Adrenal gland (tissue), 12 donors: ENCODE results near the gene RAP1GAP2. TPM values are rescaled to one million over a fixed set of nuclear protein-coding genes. Genes with fewer than 3 reads are reported as not detected.

Experiments used
- DNase-seq, 7 donors: peaks; one replicate each; pipeline ENCODE4 v3.0.0-alpha.2; 2019 to 2020
- H3K27ac ChIP-seq, 5 donors: fragments of 200-600 bp; sonication (generic) in 4 of 5; 1 replicate in 3 of 5; 2 replicates in 2 of 5; pipeline versions ENCODE4 v1.5.1 to v1.8.0; 2016 to 2020; ENCODE audit warnings: mild to moderate bottlenecking in 1 of 5
- H3K27me3 ChIP-seq: fragments of 200-600 bp; 2 replicates; pipeline ENCODE4 v1.8.0; 2021
- H3K36me3 ChIP-seq, 2 donors: fragments of 200-600 bp; replicated peaks in 1 of 2; 1 replicate in 1 of 2; 2 replicates in 1 of 2; pipeline versions ENCODE4 v1.5.1 to v1.8.0; 2018 to 2022
- H3K4me1 ChIP-seq, 2 donors: fragments of 200-600 bp; replicated peaks in 1 of 2; 1 replicate in 1 of 2; 2 replicates in 1 of 2; pipeline versions ENCODE4 v1.5.1 to v1.8.0; 2018 to 2021
- H3K4me3 ChIP-seq, 4 donors: fragments of 200-600 bp; sonication (generic) in 3 of 4; one replicate each; pipeline ENCODE4 v1.5.1; 2016 to 2018
- H3K9me3 ChIP-seq, 3 donors: fragments of 200-600 bp; sonication (generic) in 1 of 3; replicated peaks in 1 of 3; 1 replicate in 2 of 3; 2 replicates in 1 of 3; pipeline versions ENCODE4 v1.5.1 to v1.8.0; 2016 to 2021
- POLR2A ChIP-seq, 2 donors: fragments of 450-650 bp; IDR thresholded peaks; one replicate each; pipeline ENCODE4 v1.6.1; 2017; ENCODE audit warnings: antibody characterized with exemption in 2 of 2, mild to moderate bottlenecking in 2 of 2, moderate library complexity in 1 of 2
- WGBS, 4 donors: extraction: QIAGEN DNeasy Blood & Tissue Kit in 2 of 4; methylation state at CpG; one replicate each; pipeline versions ENCODE4 v1.1.5 to v1.1.7; 2013 to 2017; 5-methylcytosine and 5-hydroxymethylcytosine counted together
- intact Hi-C, 2 donors: fragments of 100-400 bp; cut with DNase I; formaldehyde crosslinking; loops; one replicate each; pipeline versions ENCODE4 v1.14.1 to v1.15.0; 2022 to 2023
- polyA plus RNA-seq, 3 donors: library from polyadenylated mRNA; stranded (reverse); fragments of 200-250 nt in 2 of 3; fragments of 350-450 nt in 1 of 3; fragmentation: Illumina TruSeq in 1 of 3; extraction: RNeasy Lipid Tissue Mini Kit (QIAGEN cat#74804) in 1 of 3; gene quantifications; one replicate each; pipeline ENCODE4 v1.2.3, GENCODE V29; 2013 to 2014
- total RNA-seq, 9 donors: library from RNA; depleted of rRNA in 4 of 9; stranded (reverse); fragments of >200 nt in 4 of 9; fragments of 120-200 nt in 1 of 9; fragmentation: NEBNext Ultra II Directional in 1 of 9; extraction: Animal tissue kit (Norgen Biotek cat#: 25700) in 1 of 9; gene quantifications; one replicate each; pipeline versions ENCODE4 v1.1.0 to v1.2.4, GENCODE V29; 2013 to 2023
- TF ChIP-seq, protein P1 (sequence below), 6 experiments: fragments of 450-650 bp in 4 of 6; fragments of 200-600 bp in 2 of 6; sonication (generic) in 1 of 6; IDR thresholded peaks; 1 replicate in 5 of 6; 2 replicates in 1 of 6; pipeline versions ENCODE4 v1.5.1 to v1.8.0; 2016 to 2021; ENCODE audit warnings: antibody characterized with exemption in 6 of 6, mild to moderate bottlenecking in 2 of 6, moderate library complexity in 1 of 6
- donor health status: healthy with polysubstance abuse.
- donor health status: Bipolar disorder and iron deficiency.
- donor health status: DM: yes; HTN: yes; CAD: no.
- donor health status: DM: no; HTN: no; CAD: no.
- donor health status: DM: no; HTN: no; CAD: no.
- donor health status: DM: yes; HTN: yes; CAD: no.

Gene RAP1GAP2
- total and polyA plus RNA-seq, 12 donors: 4.2 to 20.4 (median 6.9) TPM

DNA sequence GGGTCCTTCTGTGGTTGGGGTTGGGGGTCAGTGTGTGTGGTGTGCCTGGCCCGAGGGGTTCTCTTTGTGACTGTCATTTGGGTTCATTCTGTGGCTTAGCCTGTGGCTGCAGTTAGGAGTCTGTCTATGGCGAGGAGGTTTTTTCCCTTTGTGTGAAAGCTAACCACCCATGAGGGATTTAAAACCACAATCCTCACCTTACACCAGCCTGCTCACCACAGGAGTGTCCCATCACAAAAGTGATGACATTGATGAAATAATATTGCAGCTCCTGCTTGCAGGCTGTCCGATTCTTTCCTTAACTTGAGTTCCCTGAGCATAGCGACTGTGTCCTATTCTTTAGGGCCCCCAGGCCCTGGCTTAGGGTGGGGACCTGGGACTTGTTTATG is 113.6 kb downstream of the RAP1GAP2 start:
- 79 to 100% (median 84%) methylated on average over 2 to 4 of the region's 4 CpGs for WGBS, 4 donors
- H3K4me1 ChIP-seq: no peaks in the 10 kb centered on the region
- no peaks in the 10 kb centered on the region for H3K27me3 ChIP-seq
- no peaks in the 10 kb centered on the region for H3K36me3 ChIP-seq
- intact Hi-C loops: no loop called here
- TF ChIP-seq, protein P1, sequence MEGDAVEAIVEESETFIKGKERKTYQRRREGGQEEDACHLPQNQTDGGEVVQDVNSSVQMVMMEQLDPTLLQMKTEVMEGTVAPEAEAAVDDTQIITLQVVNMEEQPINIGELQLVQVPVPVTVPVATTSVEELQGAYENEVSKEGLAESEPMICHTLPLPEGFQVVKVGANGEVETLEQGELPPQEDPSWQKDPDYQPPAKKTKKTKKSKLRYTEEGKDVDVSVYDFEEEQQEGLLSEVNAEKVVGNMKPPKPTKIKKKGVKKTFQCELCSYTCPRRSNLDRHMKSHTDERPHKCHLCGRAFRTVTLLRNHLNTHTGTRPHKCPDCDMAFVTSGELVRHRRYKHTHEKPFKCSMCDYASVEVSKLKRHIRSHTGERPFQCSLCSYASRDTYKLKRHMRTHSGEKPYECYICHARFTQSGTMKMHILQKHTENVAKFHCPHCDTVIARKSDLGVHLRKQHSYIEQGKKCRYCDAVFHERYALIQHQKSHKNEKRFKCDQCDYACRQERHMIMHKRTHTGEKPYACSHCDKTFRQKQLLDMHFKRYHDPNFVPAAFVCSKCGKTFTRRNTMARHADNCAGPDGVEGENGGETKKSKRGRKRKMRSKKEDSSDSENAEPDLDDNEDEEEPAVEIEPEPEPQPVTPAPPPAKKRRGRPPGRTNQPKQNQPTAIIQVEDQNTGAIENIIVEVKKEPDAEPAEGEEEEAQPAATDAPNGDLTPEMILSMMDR (IDR thresholded peaks at IDR 0.05): no peak
- no peak for TF ChIP-seq POLR2A (IDR thresholded peaks at IDR 0.05)
- H3K4me3 ChIP-seq: no peak overlapping the region
- H3K27ac ChIP-seq: no peak overlapping the region
- no peak for DNase-seq
- H3K9me3 ChIP-seq: no peaks in the 10 kb centered on the region

GRCh38 chr17:2911035-2911754 is 115.0 kb downstream of the RAP1GAP2 start:
- Histone ChIP-seq H3K27ac (no peak overlapping the region), H3K4me3 (no peak overlapping the region), H3K36me3 (no peaks in the 10 kb centered on the region), H3K4me1 (no peaks in the 10 kb centered on the region), H3K27me3 (no peaks in the 10 kb centered on the region), H3K9me3 (no peaks in the 10 kb centered on the region)
- TF ChIP-seq POLR2A (IDR thresholded peaks at IDR 0.05): no peak
- TF ChIP-seq, protein P1 (IDR thresholded peaks at IDR 0.05): no peak
- intact Hi-C loops: no loop called here
- 65 to 71% (median 65%) methylated on average over 17 to 19 of the region's 19 CpGs for WGBS, 4 donors
- no peak for DNase-seq

GRCh38 chr17:2911755-2912111 is 115.5 kb downstream of the RAP1GAP2 start:
- intact Hi-C loops: no loop called here
- no peaks in the 10 kb centered on the region for H3K4me1 ChIP-seq

DNA sequence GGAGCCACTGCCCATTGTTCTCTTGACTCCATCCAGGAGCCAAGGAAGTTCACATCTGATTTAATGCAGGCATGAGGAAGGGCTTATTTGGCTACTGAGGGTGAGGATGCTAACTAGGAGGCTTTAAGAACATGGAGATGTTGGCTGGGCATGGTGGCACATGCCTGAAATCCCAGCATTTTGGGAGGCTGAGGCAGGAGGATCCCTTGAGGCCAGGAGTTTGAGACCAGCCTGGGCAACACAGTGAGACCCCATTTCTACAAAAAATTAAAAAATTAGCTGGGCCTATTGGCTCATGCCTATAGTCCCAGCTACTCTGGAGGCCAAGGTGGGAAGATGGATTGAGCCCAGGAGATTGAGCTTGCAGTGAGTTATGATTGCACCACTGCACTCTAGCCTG is 116.5 kb downstream of the RAP1GAP2 start:
- Histone ChIP-seq H3K36me3 (no peaks in the 10 kb centered on the region), H3K9me3 (no peaks in the 10 kb centered on the region), H3K4me3 (no peak overlapping the region), H3K27me3 (no peaks in the 10 kb centered on the region), H3K27ac (no peak overlapping the region), H3K4me1 (no peaks in the 10 kb centered on the region)
- TF ChIP-seq, protein P1 (IDR thresholded peaks at IDR 0.05): no peak
- no peak for TF ChIP-seq POLR2A (IDR thresholded peaks at IDR 0.05)
- intact Hi-C loops: no loop called here
- DNase-seq: no peak

More at GRCh38 chr17:2911755-2912111, 115.5 kb downstream of the RAP1GAP2 start:
- TF ChIP-seq, protein P1 (IDR thresholded peaks at IDR 0.05): no peak
- TF ChIP-seq POLR2A (IDR thresholded peaks at IDR 0.05): no peak
- H3K4me3 ChIP-seq: no peak overlapping the region
- WGBS, 4 donors: 39 to 65% (median 56%) methylated on average over 5 to 10 of the region's 10 CpGs
- no peak overlapping the region for H3K27ac ChIP-seq
- H3K36me3 ChIP-seq: no peaks in the 10 kb centered on the region
- no peak for DNase-seq
- H3K9me3 ChIP-seq: no peaks in the 10 kb centered on the region
- H3K27me3 ChIP-seq: no peaks in the 10 kb centered on the region
